ENCODE data around the gene MOSMO.

GRCh38 chr16:22050963-22051362, 43.1 kb downstream of the MOSMO start:
- TF ChIP-seq ZNF274 (IDR thresholded peaks at IDR 0.05; ENCODE audit: low read depth, low read length) (no peak), YY1 (IDR thresholded peaks at IDR 0.05; ENCODE audit: insufficient read depth, insufficient read length) (no peak)
